ENCODE data around the gene GPC2. TPM values are rescaled to one million over a fixed set of nuclear protein-coding genes. Genes with fewer than 3 reads are reported as not detected.
"Not testable (repeated sequence)": the region's sequence is repeated elsewhere in the genome, so short reads cannot be mapped to it uniquely, and the experiment has no call there.

Gene GPC2
- total RNA-seq, 1 experiment from 2014 or later = 0.95 TPM

- no peak for DNase-seq (ENCODE audit: low spot score)
These were observed 24.1 kb downstream of the GPC2 start for GRCh38 chr7:100152937-100153666.

DNA sequence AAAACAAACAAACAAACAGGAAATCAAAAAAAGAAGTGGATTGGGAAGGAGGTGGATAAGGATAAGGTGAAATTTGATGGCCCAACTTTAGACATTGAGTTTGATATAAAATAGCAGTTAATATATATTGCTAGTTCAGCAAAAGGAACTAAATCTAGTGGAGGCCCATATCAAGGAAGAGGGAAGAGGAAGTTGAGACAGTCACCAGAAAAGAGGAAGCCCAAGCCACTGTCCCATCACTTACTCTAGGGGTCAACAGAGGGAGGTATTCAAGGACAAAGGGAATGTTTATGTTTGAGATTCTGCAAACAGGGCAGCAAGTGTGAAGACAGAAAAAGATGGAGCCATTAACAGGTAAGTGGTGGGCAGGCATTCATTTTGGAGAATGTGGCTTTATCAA, 24.8 kb downstream of the GPC2 start:
- no peak for DNase-seq (ENCODE audit: low spot score)

GRCh38 chr7:100148559-100149328, 28.4 kb downstream of the GPC2 start, which contains the start of gene LAMTOR4:
LAMTOR4 (plus strand) TSS chr7:100148918; CDS start chr7:100148973, 55 bp downstream.
- DNase-seq (ENCODE audit: low spot score) = peak; percentile 100

DNA sequence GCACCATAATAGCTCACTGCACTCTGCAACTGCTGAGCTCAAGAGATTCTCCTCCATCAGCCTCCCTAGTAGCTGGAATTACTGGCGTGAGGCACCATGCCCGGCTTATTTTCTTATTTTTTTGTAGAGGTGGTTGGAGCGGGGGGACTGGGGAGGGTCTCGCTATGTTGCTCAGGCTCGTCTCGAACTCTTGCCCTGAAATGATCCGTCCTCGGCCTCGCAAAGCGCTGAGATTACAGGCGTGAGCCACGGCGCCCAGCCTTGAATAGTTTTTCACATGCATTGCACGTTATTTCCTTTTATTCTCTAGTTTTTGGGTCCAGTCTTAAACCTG, 29.0 kb downstream of the GPC2 start:
- DNase-seq (ENCODE audit: low spot score) = no peak

DNA sequence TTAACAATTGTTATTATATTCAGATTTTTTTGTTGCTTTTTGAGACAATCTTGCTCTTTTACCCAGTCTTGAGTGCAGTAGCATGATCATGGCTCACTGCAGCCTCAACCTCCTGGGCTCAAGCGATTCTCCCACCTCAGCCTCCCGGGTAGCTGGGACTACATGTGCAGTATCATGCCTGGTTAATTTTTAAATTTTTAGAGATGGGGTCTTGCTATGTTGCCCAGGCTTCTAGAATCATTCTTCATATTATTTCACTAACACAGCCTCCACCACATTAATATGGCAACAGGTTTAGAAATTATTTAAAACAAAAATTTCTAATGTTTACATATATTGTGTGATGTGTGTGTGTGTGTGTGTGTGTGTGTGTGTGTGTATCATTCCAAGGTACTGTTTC, 29.9 kb downstream of the GPC2 start:
- DNase-seq (ENCODE audit: low spot score) = no peak

DNA sequence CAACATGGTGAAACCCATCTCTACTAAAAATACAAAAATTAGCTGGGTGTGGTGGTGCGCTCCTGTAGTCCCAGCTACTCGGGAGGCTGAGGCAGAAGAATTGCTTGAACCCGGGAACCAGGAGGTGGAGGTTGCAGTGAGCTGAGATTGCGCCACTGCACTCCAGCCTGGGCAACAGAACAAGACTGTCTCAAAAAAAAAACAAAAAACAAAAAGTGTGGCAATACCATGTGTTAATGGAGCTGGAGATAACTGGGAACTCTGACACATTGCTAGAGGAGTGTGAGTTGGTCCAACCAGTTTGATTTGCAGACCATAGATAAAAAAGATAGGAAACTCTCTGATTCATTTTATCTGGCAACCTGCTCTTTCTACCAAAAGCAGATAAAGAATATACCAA, 30.8 kb downstream of the GPC2 start:
- DNase-seq (ENCODE audit: low spot score) = not testable (repeated sequence)

DNA sequence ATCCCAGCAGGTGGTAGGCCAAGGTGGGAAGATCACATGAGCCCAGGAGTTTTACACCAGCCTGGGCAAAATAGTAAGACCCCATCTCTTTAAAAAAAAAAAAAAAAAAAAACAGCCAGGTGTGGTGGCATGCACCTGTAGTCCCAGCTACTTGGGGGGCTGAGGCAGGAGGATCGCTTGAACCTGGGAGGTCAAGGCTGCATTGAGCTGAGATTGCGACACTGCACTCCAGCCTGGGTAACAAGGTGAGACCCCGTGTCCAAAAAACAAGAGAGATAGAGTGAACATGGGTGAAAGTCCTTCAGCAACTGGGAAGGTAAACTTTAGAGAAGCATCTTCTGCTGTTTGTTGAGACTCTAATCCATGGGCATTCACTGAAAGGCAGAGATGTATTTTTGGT, 34.7 kb downstream of the GPC2 start:
- no peak for DNase-seq (ENCODE audit: low spot score)

DNA sequence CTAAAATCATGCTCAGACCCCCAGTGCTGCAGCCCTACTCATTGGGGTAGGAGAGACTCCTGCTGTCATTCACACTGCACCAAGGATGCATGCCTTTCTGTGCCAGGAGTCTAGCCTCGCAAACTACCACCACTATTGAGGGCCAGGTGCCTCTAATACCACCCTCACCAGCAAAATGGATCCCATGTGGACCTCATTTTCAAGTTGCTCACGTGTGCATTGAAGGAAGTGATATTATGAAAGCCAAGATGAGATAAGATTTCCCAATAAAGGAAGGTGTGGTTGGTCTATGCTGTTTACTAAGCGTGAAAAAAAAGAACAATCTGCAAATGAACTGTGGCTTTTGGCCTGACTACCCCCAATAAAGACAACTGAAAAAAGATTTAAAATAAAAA, 35.6 kb downstream of the GPC2 start:
- DNase-seq (ENCODE audit: low spot score) = no peak

GRCh38 chr7:100137851-100138760, 39.1 kb downstream of the GPC2 start:
- no peak for DNase-seq (ENCODE audit: low spot score)

DNA sequence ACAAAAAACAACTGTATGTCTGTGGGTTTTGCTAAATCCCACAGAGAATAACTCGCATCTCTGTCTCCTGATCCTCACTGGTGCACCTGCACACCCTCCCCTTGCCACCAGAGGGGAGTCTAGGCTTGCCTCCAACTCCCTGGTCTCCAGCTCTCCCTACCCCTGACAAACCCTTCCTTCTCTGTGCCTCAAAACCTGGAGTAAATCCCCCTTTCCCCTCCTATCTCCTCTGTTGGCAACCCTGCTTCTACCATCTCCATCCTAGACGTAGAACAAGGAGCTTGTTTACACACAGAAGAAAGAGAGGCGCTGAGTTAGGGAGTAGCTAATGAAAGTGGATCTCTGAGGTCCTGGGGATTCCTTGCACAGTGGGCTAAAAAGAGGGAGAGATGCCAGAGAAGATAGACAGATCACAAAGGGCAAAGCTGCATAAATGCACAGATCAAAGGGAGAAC, 44.5 kb downstream of the GPC2 start:
- DNase-seq (ENCODE audit: low spot score) = peak; percentile 67

GRCh38 chr7:100132126-100132525, 45.1 kb downstream of the GPC2 start:
- no peak for DNase-seq (ENCODE audit: low spot score)

GRCh38 chr7:100130608-100131453, 46.4 kb downstream of the GPC2 start:
- no peak for DNase-seq (ENCODE audit: low spot score)

DNA sequence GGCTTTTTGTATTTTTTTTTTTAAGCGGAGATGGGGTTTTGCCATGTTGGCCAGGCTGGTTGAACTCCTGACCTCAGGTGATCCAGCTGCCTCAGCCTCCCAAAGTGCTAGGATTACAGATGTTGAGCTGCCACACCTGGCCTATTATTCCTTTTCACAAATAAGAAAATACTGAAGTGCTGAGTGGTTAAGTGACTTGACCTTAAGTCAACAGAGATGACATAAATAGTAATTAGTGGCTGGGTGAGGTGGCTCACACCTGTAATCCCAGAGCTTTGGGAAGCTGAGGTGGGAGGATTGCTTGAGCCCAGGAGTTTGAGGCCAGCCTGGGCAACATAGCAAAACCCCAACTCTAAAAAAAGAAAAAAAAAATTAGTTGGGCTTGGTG, 47.0 kb downstream of the GPC2 start:
- not testable (repeated sequence) for DNase-seq (ENCODE audit: low spot score)

DNA sequence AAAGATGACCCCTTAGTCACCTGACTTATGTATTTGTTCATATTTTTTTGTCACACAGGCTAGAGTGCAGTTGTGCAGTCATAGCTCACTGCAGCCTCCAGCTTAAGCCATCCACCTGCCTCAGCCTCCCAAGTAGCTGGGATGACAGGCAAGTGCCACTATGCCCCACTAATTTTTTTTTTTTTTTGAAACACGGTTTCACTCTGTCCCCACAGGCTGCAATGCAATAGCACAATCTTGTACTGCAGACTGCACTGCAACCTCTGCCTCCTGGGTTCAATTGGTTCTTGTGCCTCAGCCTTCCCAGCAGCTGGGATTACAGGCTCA, 48.6 kb downstream of the GPC2 start:
- no peak for DNase-seq (ENCODE audit: low spot score)

- DNase-seq (ENCODE audit: low spot score) = no peak
These were observed 49.1 kb downstream of the GPC2 start for GRCh38 chr7:100127866-100128636.

DNA sequence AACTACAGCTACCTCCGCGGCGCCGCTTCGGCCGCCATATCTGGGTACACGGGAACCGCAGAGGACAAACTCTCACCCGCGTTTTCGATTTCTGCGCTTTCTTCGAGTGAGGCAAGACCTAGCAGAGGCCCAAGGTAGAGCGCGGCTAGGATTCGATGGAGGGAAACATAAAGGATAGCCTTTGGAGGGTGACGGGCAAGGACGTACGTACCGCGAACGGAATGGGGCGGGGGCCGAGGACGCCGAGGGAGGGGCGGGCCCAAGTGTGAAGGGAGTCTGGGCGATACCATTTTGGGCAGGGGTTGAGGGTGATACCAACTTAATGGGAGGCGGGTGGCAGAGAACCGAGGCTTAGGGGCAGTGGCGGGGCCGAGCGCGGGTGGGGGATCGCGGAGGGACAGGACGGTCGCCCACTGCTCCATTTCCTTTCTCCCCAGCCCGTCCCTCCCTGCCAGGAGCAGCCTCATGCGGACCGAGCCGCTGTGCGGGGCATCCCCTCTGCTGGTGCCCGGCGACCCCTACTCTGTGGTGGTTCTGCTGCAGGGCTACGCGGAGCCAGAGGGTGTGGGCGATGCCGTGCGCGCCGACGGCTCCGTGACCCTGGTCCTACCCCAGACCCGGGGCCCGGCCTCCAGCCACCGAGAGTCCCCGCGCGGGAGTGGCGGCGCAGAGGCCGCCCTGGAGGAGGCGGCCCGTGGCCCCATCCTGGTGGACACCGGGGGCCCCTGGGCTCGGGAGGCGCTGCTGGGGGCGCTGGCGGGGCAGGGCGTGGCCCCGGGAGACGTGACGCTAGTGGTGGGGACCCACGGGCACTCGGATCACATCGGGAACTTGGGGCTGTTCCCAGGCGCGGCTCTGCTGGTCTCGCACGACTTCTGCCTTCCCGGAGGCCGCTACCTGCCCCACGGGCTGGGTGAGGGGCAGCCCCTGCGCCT, 50.0 kb downstream of the GPC2 start, which contains the start of gene MBLAC1:
Gene MBLAC1 (plus strand): TSS at position 37 of the 935 bp plus-strand sequence. CDS start 429 bp downstream, at position 466.
- peak; percentile 84 for DNase-seq (ENCODE audit: low spot score)

DNA sequence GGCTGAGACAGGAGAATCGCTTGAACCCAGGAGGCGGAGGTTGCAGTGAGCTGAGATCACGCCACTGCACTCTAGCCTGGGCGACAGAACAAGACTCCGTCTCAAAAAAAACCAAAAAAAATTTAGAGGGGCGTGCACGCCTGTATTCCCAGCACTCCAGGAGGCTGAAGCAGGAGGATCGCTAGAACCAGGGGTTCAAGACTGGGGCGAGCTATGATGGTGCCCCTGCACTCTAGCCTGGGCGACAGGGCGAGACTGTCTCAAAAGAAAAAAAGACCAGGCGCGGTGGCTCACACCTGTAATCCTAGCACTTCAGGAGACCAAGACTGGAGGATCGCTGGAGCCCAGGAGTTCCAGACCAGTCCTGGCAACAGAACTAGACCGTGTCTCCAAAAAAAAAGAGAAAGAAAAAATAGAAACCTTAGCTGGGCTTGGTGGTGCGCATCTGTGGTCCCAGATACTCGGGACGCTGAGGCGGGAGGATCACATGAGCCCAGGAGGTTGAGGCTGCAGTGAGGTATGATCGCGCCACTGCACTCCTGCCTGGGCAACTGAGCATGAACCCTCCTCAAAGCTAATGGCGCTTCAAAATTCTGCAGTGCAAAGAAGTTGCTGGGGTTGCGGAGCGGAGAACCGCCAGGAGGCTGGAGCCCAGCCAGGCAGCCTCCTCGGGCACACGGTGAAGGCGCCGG, 50.8 kb downstream of the GPC2 start:
- DNase-seq (ENCODE audit: low spot score) = no peak
